ENCODE measurements around the gene RFX3.
"Not testable (repeated sequence)": the region's sequence is repeated elsewhere in the genome, so short reads cannot be mapped to it uniquely, and the experiment has no call there.

Gene RFX3

DNA sequence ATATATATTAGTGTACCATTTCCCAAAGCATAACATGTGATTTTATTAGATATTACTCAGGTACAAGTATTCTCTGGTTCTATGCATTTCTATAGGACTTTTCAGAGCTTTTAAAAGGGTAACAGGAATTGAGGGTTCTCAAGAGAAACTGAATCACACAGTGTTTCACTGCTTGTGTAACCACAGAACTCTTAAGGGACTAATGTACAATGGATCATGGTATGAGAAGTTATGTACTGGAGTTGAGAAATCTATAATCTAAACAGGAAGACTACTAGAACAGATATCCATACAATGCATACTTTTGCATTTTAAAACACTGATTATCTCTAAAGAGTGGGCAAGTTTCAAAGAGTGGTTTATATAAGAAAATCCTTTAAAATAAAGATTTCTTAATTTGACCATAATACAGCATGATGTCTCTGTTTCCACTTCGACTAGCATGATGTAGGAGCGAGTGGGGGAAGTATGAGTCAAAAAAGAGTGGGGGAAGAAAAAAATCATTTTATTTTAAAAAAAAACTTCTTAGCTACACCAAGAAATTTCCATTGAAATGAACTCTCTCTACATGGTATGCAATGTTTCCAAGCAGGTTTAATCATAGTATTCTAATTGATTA lies 183.5 kb downstream of the RFX3 start:
- DNase-seq: no peak

- DNase-seq: no peak
These were observed 188.1 kb downstream of the RFX3 start for GRCh38 chr9:3337515-3338225.

DNA sequence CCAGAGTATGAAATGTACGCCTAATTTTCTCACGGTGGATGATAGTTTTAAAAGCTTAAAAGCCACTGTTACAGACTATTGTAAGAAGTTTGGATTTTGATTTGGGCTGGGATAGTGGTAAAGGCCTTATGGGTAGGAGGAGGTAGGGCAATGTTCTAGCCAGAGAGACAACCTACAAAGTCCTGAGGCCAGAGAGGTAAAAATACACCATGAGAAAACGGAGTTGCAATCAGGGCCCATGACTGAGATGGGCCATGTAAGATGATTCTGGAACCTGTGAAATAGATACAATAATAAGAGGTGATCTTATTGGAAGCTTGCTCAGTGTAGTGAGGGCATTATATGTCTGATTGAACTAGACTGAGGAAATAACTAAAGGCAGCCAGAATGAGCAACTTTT lies 188.8 kb downstream of the RFX3 start:
- no peak for DNase-seq

GRCh38 chr9:3332802-3333201 lies 193.0 kb downstream of the RFX3 start:
- no peak for DNase-seq

DNA sequence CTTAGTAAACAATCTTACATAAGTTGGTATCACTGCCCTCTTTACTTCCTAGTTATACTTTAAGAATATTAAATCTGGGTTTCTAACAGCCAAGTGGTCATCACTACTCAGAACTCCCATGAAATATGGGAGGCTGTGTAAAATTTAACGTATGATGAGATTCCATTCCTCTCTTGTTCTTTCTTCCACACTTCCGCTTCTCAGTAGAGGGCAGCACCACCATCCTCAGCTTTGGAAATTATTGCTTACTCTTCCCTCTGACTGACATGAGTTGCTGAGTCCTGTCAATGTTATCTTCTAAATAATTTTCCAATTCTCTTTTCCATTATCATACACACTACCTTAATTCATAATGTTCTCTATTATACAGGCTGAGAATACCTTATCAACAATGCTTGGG lies 194.0 kb downstream of the RFX3 start:
- DNase-seq: no peak

GRCh38 chr9:3330792-3331420 lies 194.9 kb downstream of the RFX3 start:
- no peak for DNase-seq

GRCh38 chr9:3329361-3329760 lies 196.4 kb downstream of the RFX3 start:
- DNase-seq: no peak

GRCh38 chr9:3323714-3324113 lies 202.1 kb downstream of the RFX3 start:
- DNase-seq: no peak

DNA sequence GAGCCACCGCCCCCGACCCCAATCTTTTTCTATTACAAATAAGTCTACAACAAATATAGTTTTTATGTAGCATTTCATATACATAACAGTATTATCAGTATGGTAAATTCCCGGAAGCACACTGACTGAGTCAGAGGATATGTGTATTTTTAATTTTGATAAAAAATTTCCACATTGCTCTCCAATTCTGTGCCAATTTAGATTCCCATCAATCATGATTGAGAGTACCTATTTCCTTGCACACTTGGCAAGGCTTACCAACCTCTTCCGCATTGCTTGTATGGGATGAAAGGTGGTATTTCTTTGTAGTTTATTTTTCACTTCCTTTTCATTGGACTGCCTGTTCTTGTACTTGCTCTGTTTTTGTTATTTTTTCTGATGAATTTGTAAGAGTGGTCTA lies 204.6 kb downstream of the RFX3 start:
- no peak for DNase-seq

- DNase-seq: not testable (repeated sequence)
These were observed 213.2 kb downstream of the RFX3 start for GRCh38 chr9:3312595-3312994.

DNA sequence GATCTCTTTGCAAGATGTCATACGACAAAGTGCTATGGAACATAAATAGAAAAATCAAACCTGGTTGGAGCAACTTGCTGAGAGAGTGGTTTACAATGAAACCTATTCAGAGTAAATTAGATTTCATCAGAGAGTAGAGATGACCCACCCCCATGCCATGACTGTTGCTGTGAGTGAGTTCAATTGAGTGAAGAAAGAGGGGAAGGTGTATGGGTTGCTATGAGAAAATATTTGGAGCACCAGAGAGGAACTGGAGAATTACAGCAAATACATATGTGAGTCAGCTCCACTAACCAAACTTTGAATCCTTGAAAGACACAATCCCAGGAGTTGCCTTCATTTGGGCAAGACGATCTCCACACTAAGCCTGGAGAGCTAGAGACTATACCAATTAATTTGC lies 217.2 kb downstream of the RFX3 start:
- no peak for DNase-seq

GRCh38 chr9:3304388-3304787 lies 221.4 kb downstream of the RFX3 start:
- not testable (repeated sequence) for DNase-seq

DNA sequence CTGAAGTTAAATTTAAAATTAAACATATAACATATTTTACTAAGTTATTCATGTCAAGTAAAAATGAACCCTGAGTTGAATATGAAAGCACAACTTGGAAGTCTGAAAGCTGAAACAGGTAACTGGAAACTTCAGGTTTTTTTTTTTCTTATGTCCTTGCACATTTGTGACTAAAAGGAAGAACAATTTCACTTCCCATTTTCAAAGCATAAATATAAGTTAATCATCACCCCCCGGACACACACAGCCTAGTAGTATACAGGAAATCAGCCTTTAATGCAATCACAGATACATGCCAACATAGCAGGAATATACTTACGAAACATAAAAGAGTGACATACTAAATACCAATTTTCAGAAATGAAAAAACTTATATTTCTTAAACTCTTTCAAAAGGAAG lies 225.9 kb downstream of the RFX3 start:
- no peak for DNase-seq

DNA sequence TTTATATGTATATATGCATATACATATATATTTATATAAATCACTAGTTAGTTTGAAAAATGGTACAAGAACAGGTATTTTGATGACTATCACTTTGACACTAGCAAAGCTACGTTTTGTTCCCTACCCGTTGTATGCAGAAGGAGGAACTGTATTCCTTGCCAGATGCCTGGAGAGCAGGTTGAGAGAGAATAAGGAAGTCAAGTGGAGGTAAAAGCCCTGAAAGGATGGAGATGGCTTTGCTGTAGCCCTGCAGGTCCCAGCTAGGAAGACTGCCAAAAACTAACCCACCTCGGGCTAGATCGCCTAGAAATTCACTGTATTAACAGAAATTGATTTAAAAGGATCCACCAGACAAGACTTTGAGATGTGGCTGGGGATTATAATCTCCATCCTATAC lies 229.3 kb downstream of the RFX3 start:
- no peak for DNase-seq

DNA sequence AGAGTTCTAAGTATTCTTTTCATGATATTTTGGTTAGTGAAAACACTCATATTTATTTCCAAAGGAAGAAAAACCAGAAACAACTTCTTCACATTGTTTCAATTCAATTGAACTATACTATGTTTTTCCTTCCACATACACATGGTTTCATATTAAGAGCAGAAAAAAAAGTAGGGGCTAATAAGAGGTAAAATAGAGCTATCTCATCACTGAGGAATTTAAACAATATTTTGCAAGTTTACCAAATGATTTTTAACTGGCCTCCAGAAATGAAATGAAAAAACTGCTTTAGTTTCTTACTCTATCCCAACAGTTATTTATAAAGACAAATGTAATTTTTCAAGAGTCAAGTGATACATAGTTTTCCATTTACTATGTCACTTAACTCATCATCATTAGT lies 233.5 kb downstream of the RFX3 start:
- DNase-seq: no peak

GRCh38 chr9:3290231-3290840 lies 235.5 kb downstream of the RFX3 start:
- DNase-seq: no peak

GRCh38 chr9:3288686-3289085 lies 237.1 kb downstream of the RFX3 start:
- no peak for DNase-seq

DNA sequence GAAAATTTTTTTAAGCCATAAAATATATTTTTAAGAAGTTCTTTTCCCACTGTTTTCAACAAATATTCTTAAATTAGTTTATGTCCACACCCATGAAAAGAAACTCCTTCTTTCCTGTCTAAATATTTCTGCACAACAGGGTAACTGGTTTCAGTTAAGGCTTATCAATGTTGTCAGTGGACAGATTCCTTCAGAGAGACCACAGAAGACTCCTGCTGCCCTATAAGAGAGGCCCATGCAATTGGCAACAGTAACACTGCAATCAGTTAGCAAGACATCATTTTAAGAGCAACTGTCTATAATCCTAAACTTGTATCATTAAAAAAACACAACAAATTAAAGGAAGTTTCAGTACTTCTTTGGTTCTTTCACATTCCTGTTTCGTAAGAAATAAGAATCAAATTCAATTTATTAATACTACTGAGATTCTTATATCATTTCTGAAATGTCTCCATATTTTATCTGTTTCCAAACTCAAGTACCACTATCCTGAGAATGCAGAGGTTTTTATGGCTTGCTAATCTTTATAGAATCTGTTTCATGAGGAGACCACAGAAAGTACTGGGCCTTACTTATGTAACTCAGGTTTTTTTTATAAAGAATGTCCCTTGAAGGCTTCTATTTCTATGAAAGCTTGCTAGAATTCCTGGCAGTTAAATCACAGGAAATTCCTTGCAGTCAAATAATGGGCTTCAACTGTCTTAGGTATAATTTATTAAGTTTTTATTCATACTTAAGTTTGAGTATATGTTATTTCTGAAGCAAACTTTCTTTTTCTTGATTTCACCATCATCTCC lies 240.2 kb downstream of the RFX3 start:
- no peak for DNase-seq

- no peak for DNase-seq
These were observed 243.4 kb downstream of the RFX3 start for GRCh38 chr9:3282365-3282764.

DNA sequence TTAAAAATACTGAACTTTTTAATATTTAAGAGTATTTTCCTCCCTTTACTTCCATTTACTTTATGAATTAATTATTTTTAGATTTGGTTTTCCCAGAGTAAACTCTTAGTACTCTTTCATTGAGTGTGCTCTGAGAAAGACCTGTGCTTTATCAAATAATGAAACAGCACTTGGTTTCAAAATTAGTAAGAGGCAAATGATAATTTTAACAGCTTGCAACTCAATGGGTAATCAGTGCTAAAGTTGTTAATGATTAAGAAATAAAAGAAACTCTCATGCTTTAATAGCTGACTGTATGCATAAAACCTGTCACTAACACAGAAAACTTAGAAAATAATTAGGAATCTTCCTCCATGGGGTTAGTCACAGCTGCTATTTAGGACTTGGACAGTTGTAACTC lies 244.4 kb downstream of the RFX3 start:
- DNase-seq: no peak

DNA sequence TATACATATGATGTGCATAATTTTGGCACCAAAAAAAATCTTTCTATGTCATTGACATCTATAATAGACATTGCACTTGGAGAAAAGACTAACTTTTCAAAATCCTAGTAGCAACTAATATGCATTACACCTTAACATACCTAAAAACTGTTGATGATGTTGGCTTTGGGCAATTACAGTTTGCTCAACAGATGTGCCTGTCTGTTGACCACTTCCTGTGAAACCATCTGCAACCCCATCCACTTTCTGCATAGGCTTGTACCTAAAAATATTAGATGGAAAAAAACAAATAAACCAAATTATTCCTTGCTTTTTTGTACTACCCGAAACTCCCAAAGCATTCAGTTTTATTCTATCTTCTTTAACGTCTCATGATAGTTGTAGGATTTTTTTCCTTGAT lies 248.6 kb downstream of the RFX3 start:
- DNase-seq: no peak

GRCh38 chr9:3271581-3271980 lies 254.2 kb downstream of the RFX3 start:
- no peak for DNase-seq

DNA sequence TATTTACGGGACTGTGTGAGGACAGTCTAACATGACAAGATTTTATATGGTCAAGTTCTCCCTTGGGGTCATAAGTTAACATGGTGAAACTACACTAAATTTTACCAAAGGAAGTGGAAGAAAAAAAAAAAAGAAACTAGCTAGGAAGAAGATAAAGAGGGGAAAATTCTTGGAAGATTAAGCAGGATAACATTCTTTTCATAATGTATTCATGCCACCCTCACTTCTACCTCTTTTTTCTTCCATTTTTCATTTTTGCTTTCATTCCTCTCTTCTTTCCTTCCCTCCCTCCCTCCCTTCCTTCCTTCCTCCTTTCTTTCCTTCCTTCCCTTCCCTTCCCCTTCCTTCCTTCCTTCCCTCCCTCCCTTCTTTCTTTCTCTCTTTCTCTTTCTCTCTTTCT lies 254.6 kb downstream of the RFX3 start:
- DNase-seq: no peak

Data from T1000 (cell line).